K562 (cell line): ENCODE results near the gene ZNF548. TPM values are rescaled to one million over a fixed set of nuclear protein-coding genes. Genes with fewer than 3 reads are reported as not detected.

Source experiments
- ARHGAP35 ChIP-seq: fragments of 450-650 bp; IDR thresholded peaks from 2 replicates; pipeline ENCODE4 v1.6.1; 2018; ENCODE audit not compliant: partially characterized antibody
- BACH1 ChIP-seq: fragments of 200-800 bp; sonication (Bioruptor generic); IDR thresholded peaks from 2 replicates; pipeline ENCODE4 v1.6.1; 2016; ENCODE audit warnings: missing genetic modification characterization, missing compliant biosample characterization
- E4F1 ChIP-seq: fragments of 250-450 bp; sonication (Bioruptor Pico); IDR thresholded peaks from 2 replicates; pipeline ENCODE4 v1.5.0; 2021; ENCODE audit warnings: mild to moderate bottlenecking, borderline replicate concordance
- EP400 ChIP-seq: fragments of 450-650 bp; IDR thresholded peaks from 2 replicates; pipeline ENCODE4 v1.6.1; 2017; ENCODE audit warnings: antibody characterized with exemption, mild to moderate bottlenecking, moderate library complexity
- HDAC3 ChIP-seq: fragments of 450-650 bp; IDR thresholded peaks from 2 replicates; pipeline ENCODE4 v1.6.1; 2018; ENCODE audit warnings: borderline replicate concordance, mild to moderate bottlenecking, moderate library complexity; ENCODE audit not compliant: partially characterized antibody
- KAT8 ChIP-seq: fragments of 450-650 bp; IDR thresholded peaks from 2 replicates; pipeline ENCODE4 v1.6.1; 2016; ENCODE audit warnings: low read depth, mild to moderate bottlenecking
- MLLT1 ChIP-seq, 2 experiments: fragments of 450-650 bp; IDR thresholded peaks; 2 replicates each; pipeline ENCODE4 v1.6.1; 2016
- NCOA4 ChIP-seq: fragments of 450-650 bp; IDR thresholded peaks from 2 replicates; pipeline ENCODE4 v1.6.1; 2018; ENCODE audit warnings: mild to moderate bottlenecking; ENCODE audit not compliant: partially characterized antibody
- SAFB ChIP-seq: fragments of 200-400 bp; formaldehyde crosslinking; IDR thresholded peaks from 2 replicates; pipeline ENCODE4 v1.6.1; 2017; ENCODE audit warnings: low read depth, low read length, borderline replicate concordance
- SNAPC5 ChIP-seq: fragments of 250-450 bp; sonication (Bioruptor Pico); IDR thresholded peaks from 2 replicates; pipeline ENCODE4 v1.8.0; 2021; ENCODE audit warnings: moderate library complexity, mild to moderate bottlenecking, inconsistent platforms
- STAG1 ChIP-seq: sonication (generic); formaldehyde crosslinking; IDR thresholded peaks from 2 replicates; pipeline ENCODE4 v1.5.0; 2020; ENCODE audit warnings: missing genetic modification reagents, borderline replicate concordance
- TCF7 ChIP-seq: sonication (generic); IDR thresholded peaks from 2 replicates; pipeline ENCODE4 v1.6.1; 2016; ENCODE audit warnings: antibody characterized with exemption, borderline replicate concordance
- TSC22D4 ChIP-seq: fragments of 450-650 bp; IDR thresholded peaks from 2 replicates; pipeline ENCODE4 v1.6.1; 2016; ENCODE audit warnings: missing genetic modification characterization, missing biosample characterization, control low read depth
- U2AF1 ChIP-seq: fragments of 200-400 bp; formaldehyde crosslinking; optimal IDR thresholded peaks from 2 replicates; pipeline ENCODE3; 2017; ENCODE audit warnings: mild to moderate bottlenecking, low read depth, low read length, moderate library complexity
- ZBTB17 ChIP-seq: fragments of 450-650 bp; formaldehyde crosslinking; IDR thresholded peaks from 2 replicates; pipeline ENCODE4 v1.4.0; 2020; ENCODE audit warnings: mild to moderate bottlenecking
- ZNF224 ChIP-seq: sonication (generic); formaldehyde crosslinking; IDR thresholded peaks from 2 replicates; pipeline ENCODE4 v1.8.0; 2022; ENCODE audit warnings: mild to moderate bottlenecking, missing genetic modification reagents
- ZNF583 ChIP-seq: fragments of 250-450 bp; sonication (Bioruptor Pico); IDR thresholded peaks from 2 replicates; pipeline ENCODE4 v1.4.0; 2020
- polyA plus RNA-seq, 8 experiments: library from polyadenylated mRNA; depleted of rRNA in 4 of 8; stranded (reverse) in 5 of 8; unstranded in 3 of 8; fragments of >200 nt; fragmentation: Nextera tagmentation in 2 of 8; fragmentation: Illumina TruSeq in 1 of 8; extraction: Ambion mirVana in 2 of 8; extraction: Trizol in 1 of 8; gene quantifications; 2 replicates each; pipeline versions ENCODE4 v1.2.1 to v1.2.3, GENCODE V29; 2011 to 2014; ENCODE audit warnings: inconsistent platforms in 1 of 8, missing spikeins in 1 of 8
- total RNA-seq, 7 experiments: library from RNA; depleted of rRNA in 6 of 7; stranded (reverse); fragments of >200 nt in 6 of 7; fragmentation: Illumina TruSeq in 2 of 7; extraction: Trizol in 2 of 7; gene quantifications; 2 replicates each; pipeline versions ENCODE4 v1.2.1 to v1.2.3, GENCODE V29; 2011 to 2021; ENCODE audit warnings: low replicate concordance in 1 of 7

ZNF548 gene
- total and polyA plus RNA-seq, 9 of the 15 experiments (the other 6 are each of a cell fraction or from before 2014, with no cell fraction given): 1.5 to 8.7 (median 4.5) TPM

- TF ChIP-seq SAFB (no peak), ZBTB17 (no peak), TCF7 (no peak), BACH1 (no peak), U2AF1 (no peak), NCOA4 (no peak), E4F1 (CRISPR knock-in tag) (no peak), ZNF224 (CRISPR knock-in tag) (no peak), STAG1 (CRISPR knock-in tag) (no peak), SNAPC5 (CRISPR knock-in tag) (no peak), HDAC3 (no peak), MLLT1 (IDR thresholded peaks at IDR 0.05) (no peak), EP400 (peak; percentile 65; the same call in 1 of the 2 replicates), TSC22D4 (tag) (no peak), ZNF583 (CRISPR knock-in tag) (no peak), KAT8 (no peak), ARHGAP35 (no peak)
Observed at GRCh38 chr19:57410877-57411671, 21.4 kb downstream of the ZNF548 start, which contains the start of gene ZNF17 (continued).
